Naive thymus-derived CD4-positive, alpha-beta T cell (primary cell): ENCODE measurements around the gene IFI16. TPM values are rescaled to one million over a fixed set of nuclear protein-coding genes. Genes with fewer than 3 reads are reported as not detected.

ENCODE experiments used
- ATAC-seq: fragments of 150-1000 bp; cut with Tn5 transposase; 2 replicates; pipeline ENCODE4 v1.10.0; 2021; ENCODE audit warnings: mild to moderate bottlenecking, moderate library complexity
- CTCF ChIA-PET: fragments of 350-600 bp; sonication (Branson Sonifier 250); formaldehyde crosslinking; loops from one replicate; lab custom pipeline; 2021; ENCODE audit warnings: antibody characterized with exemption; lab: Charles Lee
- POLR2A ChIA-PET: fragments of 350-600 bp; sonication (Branson Sonifier 250); formaldehyde crosslinking; loops from one replicate; lab custom pipeline; 2021; ENCODE audit warnings: antibody characterized with exemption, inconsistent platforms; lab: Charles Lee
- DNase-seq, 9 donors: peaks; one replicate each; pipeline versions ENCODE4 v3.0.0 to v3.0.0-alpha.2; 2020 to 2022; ENCODE audit warnings: mixed read lengths in 1 of 9
- H3K27ac ChIP-seq: one replicate; pipeline ENCODE4 v1.7.0; 2013; ENCODE audit warnings: mild to moderate bottlenecking, low read depth, low read length, moderate library complexity
- H3K27me3 ChIP-seq, 2 donors: one replicate each; pipeline ENCODE4 v1.7.0; 2013; ENCODE audit warnings: low read length in 2 of 2, mild to moderate bottlenecking in 2 of 2, moderate library complexity in 2 of 2; ENCODE audit not compliant: control insufficient read depth in 2 of 2, insufficient read depth in 2 of 2
- H3K36me3 ChIP-seq, 3 experiments: 1 replicate in 2 of 3; 2 replicates in 1 of 3; pipeline ENCODE4 v1.7.0; 2013; ENCODE audit warnings: low read length in 3 of 3, mild to moderate bottlenecking in 3 of 3, moderate library complexity in 1 of 3; ENCODE audit not compliant: insufficient read depth in 3 of 3, control insufficient read depth in 2 of 3
- H3K4me1 ChIP-seq, 2 donors: one replicate each; pipeline ENCODE4 v1.7.0; 2013; ENCODE audit warnings: low read length in 2 of 2, mild to moderate bottlenecking in 2 of 2, moderate library complexity in 1 of 2; ENCODE audit not compliant: control insufficient read depth in 2 of 2, insufficient read depth in 2 of 2
- H3K4me3 ChIP-seq: 2 replicates; pipeline ENCODE4 v1.7.0; 2013; ENCODE audit warnings: mild to moderate bottlenecking, low read length
- H3K9me3 ChIP-seq, 3 experiments: 1 replicate in 2 of 3; 2 replicates in 1 of 3; pipeline ENCODE4 v1.7.0; 2013; ENCODE audit warnings: low read length in 3 of 3; ENCODE audit not compliant: control insufficient read depth in 2 of 3
- H3K27ac Mint-ChIP-seq, 9 donors: one replicate each; pipeline ENCODE4 v1.8.0; 2020 to 2022; ENCODE audit warnings: mixed read lengths in 9 of 9, mild to moderate bottlenecking in 8 of 9, moderate library complexity in 5 of 9, inconsistent platforms in 2 of 9
- H3K27me3 Mint-ChIP-seq, 5 donors: one replicate each; pipeline ENCODE4 v1.8.0; 2021 to 2022; ENCODE audit warnings: mixed read lengths in 5 of 5, mild to moderate bottlenecking in 1 of 5
- H3K36me3 Mint-ChIP-seq, 5 donors: one replicate each; pipeline ENCODE4 v1.8.0; 2020 to 2022; ENCODE audit warnings: mixed read lengths in 5 of 5, mild to moderate bottlenecking in 3 of 5, inconsistent platforms in 1 of 5
- H3K4me1 Mint-ChIP-seq, 7 donors: one replicate each; pipeline ENCODE4 v1.8.0; 2020 to 2022; ENCODE audit warnings: mixed read lengths in 7 of 7, mild to moderate bottlenecking in 3 of 7, inconsistent platforms in 1 of 7
- H3K4me3 Mint-ChIP-seq, 10 donors: one replicate each; pipeline ENCODE4 v1.8.0; 2020 to 2022; ENCODE audit warnings: mild to moderate bottlenecking in 10 of 10, mixed read lengths in 10 of 10, moderate library complexity in 6 of 10, inconsistent platforms in 2 of 10
- H3K9me3 Mint-ChIP-seq, 11 donors: one replicate each; pipeline ENCODE4 v1.8.0; 2020 to 2022; ENCODE audit warnings: mixed read lengths in 11 of 11, mild to moderate bottlenecking in 4 of 11, inconsistent platforms in 1 of 11, moderate library complexity in 1 of 11
- intact Hi-C, 2 donors: fragments of 100-400 bp; cut with micrococcal nuclease; formaldehyde crosslinking; loops; one replicate each; pipeline ENCODE4 v1.15.1; 2023
- polyA plus RNA-seq, 2 donors: library from polyadenylated mRNA; unstranded; fragments of 300-500 nt; fragmentation: Illumina TruSeq; gene quantifications; one replicate each; pipeline ENCODE4 v1.2.3, GENCODE V29; 2021
- total RNA-seq, 6 experiments: library from RNA in 5 of 6; stranded (reverse) in 5 of 6; gene quantifications; 1 replicate in 5 of 6; 2 replicates in 1 of 6; pipeline ENCODE4 v1.2.3 and lab custom pipeline; 2021 to 2026

Gene IFI16
- total and polyA plus RNA-seq, 7 experiments from 2014 or later, result 42.4 to 307 (median 93.9) TPM

DNA sequence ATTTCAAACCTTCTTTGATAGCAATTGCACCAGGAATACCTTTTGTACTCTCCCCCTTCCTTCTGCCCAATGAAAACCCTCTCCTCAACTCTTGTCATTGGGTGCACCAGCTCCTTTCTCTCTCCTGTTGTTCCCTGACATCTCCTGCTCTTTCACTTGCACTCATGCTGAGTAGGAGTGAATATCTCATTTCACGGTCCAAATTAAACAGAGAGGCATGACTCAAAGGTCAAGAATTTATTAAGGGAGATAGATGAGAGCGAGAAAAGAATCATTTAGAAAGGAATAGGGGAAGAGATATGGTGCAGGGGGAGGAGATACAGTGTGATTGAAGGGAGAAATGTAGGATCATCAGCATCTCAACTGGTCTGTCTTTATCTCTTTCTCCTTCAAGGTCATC is 44.7 kb downstream of the IFI16 start:
- no peaks in the 10 kb centered on the region for H3K9me3 Mint-ChIP-seq
- H3K36me3 Mint-ChIP-seq, result peaks cover 23 to 62% (median 50%) of the 10 kb centered on the region in 5 donors
- intact Hi-C loops, result loop anchor here (5.0 kb wide), 2 partner anchors 37 to 42 kb away; no protein-coding TSS in a partner anchor
- Histone ChIP-seq H3K9me3 (no peaks in the 10 kb centered on the region), H3K4me3 (no peak overlapping the region), H3K4me1 (peaks cover 0 to 12% of the 10 kb centered on the region in 2 donors), H3K27me3 (no peaks in the 10 kb centered on the region), H3K36me3 (peaks cover 18 to 63% (median 54%) of the 10 kb centered on the region in 3 experiments), H3K27ac (peak overlapping the region; percentile 9)
- ATAC-seq, result no peak
- peak overlapping the region in 1 of 10 donors; percentile 6 for H3K4me3 Mint-ChIP-seq
- DNase-seq, result no peak
- H3K27ac Mint-ChIP-seq, result peak overlapping the region in 6 of 9 donors; percentile 14 to 82 (median 60)
- ChIA-PET CTCF (no interaction called here), POLR2A (no interaction called here)
- H3K27me3 Mint-ChIP-seq, result no peaks in the 10 kb centered on the region
- peaks cover 15 to 48% (median 28%) of the 10 kb centered on the region in 7 donors for H3K4me1 Mint-ChIP-seq

DNA sequence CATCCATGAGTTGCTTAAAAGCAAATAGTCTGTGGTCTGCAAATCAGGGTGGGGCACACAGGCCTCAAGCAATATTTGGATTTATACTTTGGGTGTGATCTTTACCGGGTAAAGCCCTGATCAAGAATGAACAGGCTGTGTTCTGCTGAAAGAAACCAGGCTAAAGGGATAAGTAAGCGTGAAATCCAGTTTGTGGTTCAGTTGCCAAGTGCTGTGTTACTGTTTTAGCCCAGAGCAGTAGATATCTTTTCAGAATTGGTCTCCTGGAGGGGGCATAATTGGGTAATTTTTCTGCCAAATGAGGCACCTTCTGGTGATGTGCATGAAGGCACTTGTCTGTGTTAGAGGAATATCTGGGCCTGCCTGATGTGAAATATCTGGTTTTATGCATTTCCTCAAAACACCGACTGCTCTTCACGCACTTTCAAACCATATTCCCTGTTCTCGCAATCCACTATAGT is 45.5 kb downstream of the IFI16 start:
- no peaks in the 10 kb centered on the region for H3K27me3 Mint-ChIP-seq
- H3K27ac ChIP-seq, result no peak overlapping the region
- DNase-seq, result no peak
- H3K27ac Mint-ChIP-seq, result peak overlapping the region in 7 of 9 donors; percentile 3 to 70 (median 43)
- no peaks in the 10 kb centered on the region for H3K9me3 ChIP-seq
- intact Hi-C loops, result no loop called here
- peaks cover 15 to 49% (median 28%) of the 10 kb centered on the region in 7 donors for H3K4me1 Mint-ChIP-seq
- H3K4me3 ChIP-seq, result no peak overlapping the region
- ATAC-seq, result peak; percentile 45
- ChIA-PET POLR2A (interaction anchor here (0.8 kb wide), 1 partner anchor 12 kb away, joined by 3 read pairs; no protein-coding TSS in a partner anchor), CTCF (interaction anchor here (1.0 kb wide), 1 partner anchor 16 kb away, joined by 3 read pairs; no protein-coding TSS in a partner anchor)
- no peak overlapping the region for H3K4me3 Mint-ChIP-seq
- no peaks in the 10 kb centered on the region for H3K27me3 ChIP-seq
- H3K36me3 ChIP-seq, result peaks cover 17 to 60% (median 47%) of the 10 kb centered on the region in 3 experiments
- H3K36me3 Mint-ChIP-seq, result peaks cover 23 to 58% (median 48%) of the 10 kb centered on the region in 5 donors
- peaks cover 0 to 12% of the 10 kb centered on the region in 2 donors for H3K4me1 ChIP-seq
- H3K9me3 Mint-ChIP-seq, result no peaks in the 10 kb centered on the region

GRCh38 chr1:159056069-159056698 is 46.5 kb downstream of the IFI16 start:
- Histone ChIP-seq H3K4me3 (no peak overlapping the region), H3K27ac (no peak overlapping the region), H3K36me3 (peaks cover 10 to 50% (median 44%) of the 10 kb centered on the region in 3 experiments), H3K4me1 (peaks cover 0 to 12% of the 10 kb centered on the region in 2 donors), H3K27me3 (no peaks in the 10 kb centered on the region), H3K9me3 (no peaks in the 10 kb centered on the region)
- intact Hi-C loops, result no loop called here
- ChIA-PET CTCF (interaction anchor here (1.0 kb wide), 1 partner anchor 15 kb away, joined by 3 read pairs; no protein-coding TSS in a partner anchor), POLR2A (interaction anchor here (0.6 kb wide), 1 partner anchor 11 kb away, joined by 3 read pairs; no protein-coding TSS in a partner anchor)
- H3K27ac Mint-ChIP-seq, result peak overlapping the region in 6 of 9 donors; percentile 3 to 53 (median 33)
- no peak for DNase-seq
- peaks cover 14 to 48% (median 40%) of the 10 kb centered on the region in 5 donors for H3K36me3 Mint-ChIP-seq
- no peaks in the 10 kb centered on the region for H3K27me3 Mint-ChIP-seq
- H3K9me3 Mint-ChIP-seq, result no peaks in the 10 kb centered on the region
- no peak for ATAC-seq
- no peak overlapping the region for H3K4me3 Mint-ChIP-seq
- peaks cover 15 to 40% (median 23%) of the 10 kb centered on the region in 7 donors for H3K4me1 Mint-ChIP-seq

- Mint-ChIP-seq H3K4me3 (no peak overlapping the region), H3K36me3 (peaks cover 9 to 27% (median 19%) of the 10 kb centered on the region in 5 donors), H3K4me1 (peaks cover 8 to 22% (median 15%) of the 10 kb centered on the region in 7 donors), H3K9me3 (peaks cover 0 to 1% (median 0%) of the 10 kb centered on the region in 11 donors), H3K27ac (peak overlapping the region in 2 of 9 donors; percentile 12 to 32), H3K27me3 (no peaks in the 10 kb centered on the region)
- H3K27me3 ChIP-seq, result no peaks in the 10 kb centered on the region
- ChIA-PET CTCF (no interaction called here), POLR2A (interaction anchor here (0.5 to 1.4 kb wide), 3 partner anchors 9 to 451 kb away, joined by 3 to 4 read pairs (median 4); no protein-coding TSS in a partner anchor)
- H3K9me3 ChIP-seq, result no peaks in the 10 kb centered on the region
- H3K36me3 ChIP-seq, result peaks cover 6 to 25% (median 19%) of the 10 kb centered on the region in 3 experiments
- H3K27ac ChIP-seq, result no peak overlapping the region
- H3K4me1 ChIP-seq, result peaks cover 0 to 12% of the 10 kb centered on the region in 2 donors
- ATAC-seq (no peak), DNase-seq (no peak)
- no peak overlapping the region for H3K4me3 ChIP-seq
- intact Hi-C loops, result no loop called here
Observed at GRCh38 chr1:159058751-159059150, 49.0 kb downstream of the IFI16 start.

DNA sequence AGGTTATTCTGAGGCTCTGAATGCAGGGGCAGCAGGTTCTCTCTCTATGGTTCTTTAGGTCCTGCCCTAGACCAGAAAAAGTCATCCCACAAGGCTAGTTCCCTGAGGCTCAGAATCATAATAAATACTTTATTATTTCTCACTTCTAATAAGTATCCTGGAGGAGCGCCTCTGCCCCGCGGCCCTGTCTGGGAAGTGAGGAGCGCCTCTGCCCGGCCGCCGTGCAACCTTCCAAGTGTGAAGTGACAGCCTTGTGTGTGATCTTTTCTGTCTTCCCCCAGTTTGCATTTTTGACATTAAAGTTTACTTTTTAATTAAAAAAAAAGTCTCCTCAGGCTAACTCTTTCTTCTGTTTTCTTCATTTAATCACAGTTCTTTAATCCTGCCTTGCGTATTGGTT is 55.4 kb downstream of the IFI16 start:
- peaks cover 9 to 15% of the 10 kb centered on the region in 2 donors for H3K4me1 ChIP-seq
- H3K9me3 Mint-ChIP-seq, result peaks cover 0 to 1% (median 0%) of the 10 kb centered on the region in 11 donors
- no peaks in the 10 kb centered on the region for H3K9me3 ChIP-seq
- ATAC-seq (no peak), DNase-seq (no peak)
- no peaks in the 10 kb centered on the region for H3K27me3 Mint-ChIP-seq
- no peak overlapping the region for H3K27ac ChIP-seq
- no peak overlapping the region for H3K4me3 ChIP-seq
- H3K27me3 ChIP-seq, result no peaks in the 10 kb centered on the region
- H3K27ac Mint-ChIP-seq, result no peak overlapping the region
- ChIA-PET CTCF (no interaction called here), POLR2A (no interaction called here)
- H3K36me3 Mint-ChIP-seq, result peaks cover 0 to 5% (median 0%) of the 10 kb centered on the region in 5 donors
- intact Hi-C loops, result no loop called here
- H3K4me3 Mint-ChIP-seq, result no peak overlapping the region
- H3K36me3 ChIP-seq, result no peaks in the 10 kb centered on the region
- peaks cover 8 to 30% (median 18%) of the 10 kb centered on the region in 7 donors for H3K4me1 Mint-ChIP-seq

DNA sequence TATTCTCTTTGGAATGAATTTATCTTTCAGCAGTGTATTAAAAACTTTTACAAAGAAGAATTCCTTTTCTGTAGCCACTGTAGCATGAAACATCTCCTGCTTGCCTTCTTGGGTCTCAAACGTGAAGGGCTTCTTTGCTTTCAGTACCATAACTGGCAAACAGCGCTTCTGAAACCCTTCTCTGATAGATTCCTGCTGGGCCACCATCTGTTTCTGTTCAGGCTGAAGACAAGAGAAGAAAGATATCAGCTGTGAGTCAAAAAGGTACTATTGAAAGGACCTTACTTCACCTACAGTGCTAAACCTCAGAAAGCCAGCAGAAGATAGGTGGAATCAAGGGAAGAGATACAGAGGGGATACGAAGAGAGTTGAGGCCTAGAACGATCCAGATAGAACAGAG is 56.4 kb downstream of the IFI16 start:
- Histone ChIP-seq H3K4me1 (peaks cover 9 to 15% of the 10 kb centered on the region in 2 donors), H3K4me3 (no peak overlapping the region), H3K9me3 (no peaks in the 10 kb centered on the region), H3K36me3 (no peaks in the 10 kb centered on the region), H3K27me3 (no peaks in the 10 kb centered on the region), H3K27ac (no peak overlapping the region)
- intact Hi-C loops, result no loop called here
- peaks cover 0 to 1% (median 0%) of the 10 kb centered on the region in 11 donors for H3K9me3 Mint-ChIP-seq
- peaks cover 0 to 5% (median 0%) of the 10 kb centered on the region in 5 donors for H3K36me3 Mint-ChIP-seq
- ATAC-seq (no peak), DNase-seq (no peak)
- POLR2A ChIA-PET, result no interaction called here
- no peak overlapping the region for H3K4me3 Mint-ChIP-seq
- H3K27me3 Mint-ChIP-seq, result no peaks in the 10 kb centered on the region
- CTCF ChIA-PET, result no interaction called here
- peaks cover 8 to 30% (median 18%) of the 10 kb centered on the region in 7 donors for H3K4me1 Mint-ChIP-seq
- peak overlapping the region in 3 of 9 donors; percentile 22 to 94 (median 41) for H3K27ac Mint-ChIP-seq
